CD14-positive monocyte (primary cell): ENCODE results near the gene RAB40C. TPM values are rescaled to one million over a fixed set of nuclear protein-coding genes. Genes with fewer than 3 reads are reported as not detected.

Experiments used
- DNase-seq, 3 donors: peaks; one replicate each; pipeline ENCODE4 v3.0.0-alpha.2; 2011 to 2022
- H2AFZ ChIP-seq: 2 replicates; pipeline ENCODE4 v1.6.0; 2012; ENCODE audit warnings: mild to moderate bottlenecking, low read depth, low read length, inconsistent platforms; ENCODE audit not compliant: insufficient read depth, poor library complexity, severe bottlenecking
- H3K27ac ChIP-seq, 2 donors: 1 replicate in 1 of 2; 2 replicates in 1 of 2; pipeline ENCODE4 v1.5.1; 2012 to 2013; ENCODE audit warnings: low read length in 2 of 2, control low read depth in 1 of 2, inconsistent platforms in 1 of 2, low read depth in 1 of 2, mild to moderate bottlenecking in 1 of 2
- H3K27me3 ChIP-seq, 2 donors: one replicate each; pipeline versions ENCODE4 v1.6.0 to v1.6.1; 2011 to 2013; ENCODE audit warnings: low read length in 2 of 2; ENCODE audit not compliant: control insufficient read depth in 2 of 2, insufficient read depth in 2 of 2
- H3K36me3 ChIP-seq, 2 donors: replicated peaks in 1 of 2; 1 replicate in 1 of 2; 2 replicates in 1 of 2; pipeline versions ENCODE4 v1.5.1 to v1.6.1; 2012 to 2013; ENCODE audit warnings: low read length in 2 of 2, control low read depth in 1 of 2, inconsistent platforms in 1 of 2, mild to moderate bottlenecking in 1 of 2; ENCODE audit not compliant: insufficient read depth in 2 of 2, control insufficient read depth in 1 of 2
- H3K4me1 ChIP-seq, 2 donors: 1 replicate in 1 of 2; 2 replicates in 1 of 2; pipeline versions ENCODE4 v1.5.1 to v1.6.1; 2012 to 2013; ENCODE audit warnings: low read length in 2 of 2, control low read depth in 1 of 2, inconsistent platforms in 1 of 2, mild to moderate bottlenecking in 1 of 2, moderate library complexity in 1 of 2; ENCODE audit not compliant: insufficient read depth in 2 of 2, control insufficient read depth in 1 of 2
- H3K4me2 ChIP-seq: replicated peaks from 2 replicates; pipeline ENCODE3; 2012; ENCODE audit warnings: low read length, moderate library complexity, mild to moderate bottlenecking; ENCODE audit not compliant: poor library complexity, severe bottlenecking; ENCODE audit errors: extremely low read depth
- H3K4me3 ChIP-seq, 3 experiments: fragments of 200-600 bp in 1 of 3; sonication (generic) in 1 of 3; replicated peaks in 1 of 3; 1 replicate in 2 of 3; 2 replicates in 1 of 3; pipeline ENCODE4 v1.5.1; 2011 to 2013; ENCODE audit warnings: low read length in 3 of 3, mild to moderate bottlenecking in 3 of 3, control low read depth in 2 of 3, low read depth in 2 of 3, inconsistent platforms in 1 of 3, moderate library complexity in 1 of 3
- H3K79me2 ChIP-seq: 2 replicates; pipeline ENCODE4 v1.6.0; 2012; ENCODE audit warnings: mild to moderate bottlenecking, control low read depth, inconsistent platforms, low read length, moderate library complexity; ENCODE audit not compliant: insufficient read depth
- H3K9ac ChIP-seq: 2 replicates; pipeline ENCODE4 v1.6.0; 2017; ENCODE audit warnings: low read length, mild to moderate bottlenecking; ENCODE audit not compliant: insufficient read depth, poor library complexity, severe bottlenecking
- H3K9me3 ChIP-seq, 2 donors: replicated peaks in 1 of 2; 1 replicate in 1 of 2; 2 replicates in 1 of 2; pipeline versions ENCODE4 v1.5.1 to v1.6.1; 2012 to 2013; ENCODE audit warnings: low read length in 2 of 2, control low read depth in 1 of 2; ENCODE audit not compliant: control insufficient read depth in 1 of 2, insufficient read depth in 1 of 2
- H4K20me1 ChIP-seq: 2 replicates; pipeline ENCODE4 v1.6.0; 2012; ENCODE audit warnings: mild to moderate bottlenecking, low read length, control low read depth, moderate library complexity; ENCODE audit not compliant: insufficient read depth
- H3K27ac Mint-ChIP-seq, 7 donors: one replicate each; pipeline ENCODE4 v1.8.0; 2020; ENCODE audit warnings: mild to moderate bottlenecking in 7 of 7, mixed read lengths in 7 of 7, moderate library complexity in 6 of 7, inconsistent platforms in 2 of 7
- H3K27me3 Mint-ChIP-seq, 3 donors: one replicate each; pipeline ENCODE4 v1.8.0; 2021 to 2022; ENCODE audit warnings: low read depth in 3 of 3, mild to moderate bottlenecking in 3 of 3, mixed read lengths in 3 of 3, moderate library complexity in 3 of 3, inconsistent platforms in 1 of 3
- H3K36me3 Mint-ChIP-seq, 2 donors: one replicate each; pipeline ENCODE4 v1.8.0; 2020; ENCODE audit warnings: mixed read lengths in 2 of 2, inconsistent platforms in 1 of 2, mild to moderate bottlenecking in 1 of 2
- H3K4me1 Mint-ChIP-seq: one replicate; pipeline ENCODE4 v1.8.0; 2020; ENCODE audit warnings: mild to moderate bottlenecking, mixed read lengths
- H3K4me3 Mint-ChIP-seq, 2 donors: one replicate each; pipeline ENCODE4 v1.8.0; 2020; ENCODE audit warnings: mild to moderate bottlenecking in 2 of 2, mixed read lengths in 2 of 2, moderate library complexity in 1 of 2
- H3K9me3 Mint-ChIP-seq, 7 donors: one replicate each; pipeline ENCODE4 v1.8.0; 2020 to 2022; ENCODE audit warnings: mixed read lengths in 7 of 7, mild to moderate bottlenecking in 6 of 7, moderate library complexity in 6 of 7, inconsistent platforms in 2 of 7
- WGBS: methylation state at CpG from one replicate; pipeline ENCODE4 v1.1.5; 2013; ENCODE audit warnings: missing lambda C conversion rate; ENCODE audit not compliant: insufficient coverage; 5-methylcytosine and 5-hydroxymethylcytosine counted together
- intact Hi-C, 2 donors: fragments of 100-400 bp; cut with micrococcal nuclease; formaldehyde crosslinking; loops; one replicate each; pipeline versions ENCODE4 v1.15.0 to v1.15.1; 2023
- polyA plus RNA-seq, 3 donors: library from polyadenylated mRNA; depleted of rRNA in 1 of 3; unstranded in 2 of 3; stranded (reverse) in 1 of 3; fragments of 300-500 nt in 2 of 3; fragments of >200 nt in 1 of 3; fragmentation: Illumina TruSeq in 2 of 3; gene quantifications; 1 replicate in 2 of 3; 2 replicates in 1 of 3; pipeline ENCODE4 v1.2.3, GENCODE V29; 2012 to 2021
- TF ChIP-seq, protein P1 (sequence below): fragments of 200-600 bp; IDR thresholded peaks from one replicate; pipeline ENCODE4 v1.8.0; 2022; ENCODE audit warnings: antibody characterized with exemption, mild to moderate bottlenecking

RAB40C gene
- polyA plus RNA-seq, 3 donors = 10.0 to 22.6 (median 10.9) TPM

DNA sequence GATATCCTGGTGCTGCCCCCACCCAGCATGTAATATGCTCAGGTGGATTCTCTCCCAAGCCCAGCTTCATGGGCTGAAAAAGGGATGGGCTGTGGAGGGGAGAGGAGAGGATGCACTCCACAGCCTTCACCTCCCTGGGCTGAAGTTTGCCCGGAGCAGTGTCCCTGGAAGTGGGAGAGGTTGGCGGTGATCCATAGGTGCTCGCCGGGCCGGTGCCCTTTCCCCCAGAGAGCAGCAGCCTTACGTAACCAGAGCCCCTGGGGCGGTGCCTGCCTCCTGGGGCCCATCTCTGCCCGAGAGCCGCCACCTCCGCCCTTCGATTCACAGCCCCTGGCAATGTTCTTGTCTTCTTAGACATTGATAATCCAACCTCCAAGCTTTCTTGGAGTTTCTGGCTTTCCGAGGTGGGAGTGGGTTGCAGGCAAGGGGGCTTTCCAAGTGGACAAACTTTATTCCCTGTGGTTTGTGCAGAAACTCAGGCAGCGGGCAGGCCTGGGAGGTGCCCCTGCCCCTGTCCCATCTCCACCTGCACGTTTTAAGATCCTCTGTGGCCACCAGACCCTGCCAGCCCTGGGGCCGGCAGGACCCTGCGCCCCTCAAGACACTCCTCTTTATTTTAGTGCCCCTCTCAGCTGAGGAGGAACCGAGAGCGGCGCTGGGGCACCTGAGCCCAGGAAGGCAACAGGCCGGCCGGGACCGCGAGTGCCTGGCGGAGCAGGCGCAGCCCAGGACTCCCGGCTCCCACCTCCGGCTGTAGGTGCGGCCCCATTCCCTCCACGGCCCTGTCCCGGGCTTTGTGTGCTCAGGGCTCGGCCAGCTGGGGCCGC, 56.2 kb downstream of the RAB40C start:
- Histone ChIP-seq H3K27ac (no peak overlapping the region), H3K79me2 (peaks cover 28% of the 10 kb centered on the region), H3K9ac (no peak overlapping the region), H3K36me3 (no peaks in the 10 kb centered on the region), H3K4me3 (no peak overlapping the region), H2AFZ (no peak overlapping the region), H4K20me1 (peaks cover 49% of the 10 kb centered on the region), H3K27me3 (no peaks in the 10 kb centered on the region), H3K4me1 (peaks cover 39 to 68% of the 10 kb centered on the region in 2 donors), H3K9me3 (no peaks in the 10 kb centered on the region), H3K4me2 (no peak overlapping the region)
- H3K4me1 Mint-ChIP-seq = peaks cover 47% of the 10 kb centered on the region
- WGBS = 92% methylated on average over 26 of the region's 32 CpGs
- no peak overlapping the region for H3K27ac Mint-ChIP-seq
- no peak overlapping the region for H3K4me3 Mint-ChIP-seq
- H3K36me3 Mint-ChIP-seq = peaks cover 5 to 15% of the 10 kb centered on the region in 2 donors
- peaks cover 0 to 2% (median 0%) of the 10 kb centered on the region in 7 donors for H3K9me3 Mint-ChIP-seq
- DNase-seq = no peak
- H3K27me3 Mint-ChIP-seq = peaks cover 0 to 3% (median 0%) of the 10 kb centered on the region in 3 donors
- TF ChIP-seq, protein P1, sequence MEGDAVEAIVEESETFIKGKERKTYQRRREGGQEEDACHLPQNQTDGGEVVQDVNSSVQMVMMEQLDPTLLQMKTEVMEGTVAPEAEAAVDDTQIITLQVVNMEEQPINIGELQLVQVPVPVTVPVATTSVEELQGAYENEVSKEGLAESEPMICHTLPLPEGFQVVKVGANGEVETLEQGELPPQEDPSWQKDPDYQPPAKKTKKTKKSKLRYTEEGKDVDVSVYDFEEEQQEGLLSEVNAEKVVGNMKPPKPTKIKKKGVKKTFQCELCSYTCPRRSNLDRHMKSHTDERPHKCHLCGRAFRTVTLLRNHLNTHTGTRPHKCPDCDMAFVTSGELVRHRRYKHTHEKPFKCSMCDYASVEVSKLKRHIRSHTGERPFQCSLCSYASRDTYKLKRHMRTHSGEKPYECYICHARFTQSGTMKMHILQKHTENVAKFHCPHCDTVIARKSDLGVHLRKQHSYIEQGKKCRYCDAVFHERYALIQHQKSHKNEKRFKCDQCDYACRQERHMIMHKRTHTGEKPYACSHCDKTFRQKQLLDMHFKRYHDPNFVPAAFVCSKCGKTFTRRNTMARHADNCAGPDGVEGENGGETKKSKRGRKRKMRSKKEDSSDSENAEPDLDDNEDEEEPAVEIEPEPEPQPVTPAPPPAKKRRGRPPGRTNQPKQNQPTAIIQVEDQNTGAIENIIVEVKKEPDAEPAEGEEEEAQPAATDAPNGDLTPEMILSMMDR = no peak
- intact Hi-C loops = no loop called here

DNA sequence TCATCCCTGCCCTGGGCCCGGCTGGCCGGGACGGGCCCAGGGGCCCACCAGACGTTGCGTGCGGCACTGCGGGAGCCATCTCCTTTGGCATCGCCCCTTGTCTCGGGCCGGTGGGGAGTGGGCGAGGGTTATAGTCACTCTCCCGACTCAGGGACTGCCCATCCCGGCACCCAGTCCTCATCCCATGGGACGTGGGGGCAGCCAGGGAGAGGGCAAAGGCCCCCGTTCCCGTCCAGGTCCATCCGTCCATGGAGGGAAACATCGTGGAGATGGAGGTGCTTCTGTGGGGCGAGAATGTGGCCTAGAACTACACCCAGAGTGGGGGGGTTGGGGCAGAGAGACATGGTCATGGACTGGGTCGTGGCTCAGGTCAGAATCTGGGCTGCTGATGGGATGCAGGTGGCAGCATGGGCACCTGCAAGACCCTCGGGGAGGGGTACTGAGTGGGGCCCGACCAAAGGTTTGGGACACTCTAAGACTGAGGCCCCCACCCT, 56.9 kb downstream of the RAB40C start:
- no peak overlapping the region for H3K9ac ChIP-seq
- Mint-ChIP-seq H3K4me3 (no peak overlapping the region), H3K27me3 (peaks cover 0 to 3% (median 0%) of the 10 kb centered on the region in 3 donors), H3K4me1 (peaks cover 47% of the 10 kb centered on the region), H3K9me3 (peaks cover 0 to 2% (median 0%) of the 10 kb centered on the region in 7 donors), H3K36me3 (peaks cover 5 to 15% of the 10 kb centered on the region in 2 donors), H3K27ac (no peak overlapping the region)
- H3K4me1 ChIP-seq = peaks cover 34 to 61% of the 10 kb centered on the region in 2 donors
- H3K27me3 ChIP-seq = no peaks in the 10 kb centered on the region
- intact Hi-C loops = no loop called here
- H3K79me2 ChIP-seq = peaks cover 24% of the 10 kb centered on the region
- no peak for DNase-seq
- no peak overlapping the region for H3K4me3 ChIP-seq
- no peaks in the 10 kb centered on the region for H3K9me3 ChIP-seq
- WGBS = 94% methylated on average over 19 of the region's 22 CpGs
- H3K27ac ChIP-seq = no peak overlapping the region
- H3K4me2 ChIP-seq = no peak overlapping the region
- H3K36me3 ChIP-seq = no peaks in the 10 kb centered on the region
- TF ChIP-seq, protein P1 = no peak
- no peak overlapping the region for H2AFZ ChIP-seq
- H4K20me1 ChIP-seq = peaks cover 49% of the 10 kb centered on the region
